Stimulated activated CD4-positive, alpha-beta T cell treated with anti-CD3 and anti-CD28 coated beads, Interleukin-4, amount 100 ng/mL, for 24 hours (primary cell): ENCODE results near the gene ITPKB.

ENCODE experiments used
- DNase-seq: peaks from one replicate; pipeline ENCODE4 v3.0.0-alpha.2; 2020

The ITPKB gene

DNA sequence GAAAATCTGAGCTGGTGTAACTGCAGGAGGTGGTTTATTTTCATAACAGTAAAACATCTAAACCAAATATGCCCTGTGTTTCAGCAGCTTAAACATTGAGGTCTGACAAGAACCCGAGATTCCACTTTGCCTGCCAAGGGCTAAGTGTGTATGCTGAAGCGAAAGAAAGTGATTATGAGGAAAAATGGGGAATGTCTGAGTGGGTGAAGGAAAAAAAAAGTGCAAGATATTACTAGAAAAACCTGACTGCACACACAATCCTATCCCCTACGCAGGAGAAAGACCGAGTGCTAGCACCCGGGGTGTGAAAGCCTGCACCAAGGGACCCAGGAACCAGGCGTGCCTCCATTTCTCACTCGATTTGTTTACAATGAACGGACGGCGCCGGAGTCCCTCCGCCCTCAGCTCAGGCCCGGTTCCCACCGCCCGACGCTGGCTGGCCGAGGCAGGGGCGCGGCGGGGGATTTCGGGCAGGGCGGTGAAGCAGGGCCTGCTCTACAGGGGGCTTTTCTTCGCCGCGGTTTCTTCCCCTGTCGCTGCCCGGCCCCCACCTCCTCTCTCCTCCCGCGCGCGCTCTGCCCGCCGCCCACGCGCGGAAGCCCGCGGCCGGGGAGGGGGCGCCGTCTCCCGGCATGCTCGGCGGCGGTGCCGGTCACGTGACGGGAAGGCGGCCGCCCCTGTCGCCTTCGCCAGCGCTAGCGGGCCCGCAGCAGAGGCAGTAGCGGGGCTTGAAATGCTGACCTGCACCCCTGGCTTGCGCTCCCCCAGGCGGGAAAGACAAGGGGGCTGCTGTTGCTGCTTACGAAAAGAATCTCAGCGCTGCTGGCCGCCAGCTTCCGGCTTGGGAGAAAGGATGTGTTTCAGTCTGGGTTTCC, 35.9 kb downstream of the ITPKB start:
- DNase-seq, result peak; percentile 79

DNA sequence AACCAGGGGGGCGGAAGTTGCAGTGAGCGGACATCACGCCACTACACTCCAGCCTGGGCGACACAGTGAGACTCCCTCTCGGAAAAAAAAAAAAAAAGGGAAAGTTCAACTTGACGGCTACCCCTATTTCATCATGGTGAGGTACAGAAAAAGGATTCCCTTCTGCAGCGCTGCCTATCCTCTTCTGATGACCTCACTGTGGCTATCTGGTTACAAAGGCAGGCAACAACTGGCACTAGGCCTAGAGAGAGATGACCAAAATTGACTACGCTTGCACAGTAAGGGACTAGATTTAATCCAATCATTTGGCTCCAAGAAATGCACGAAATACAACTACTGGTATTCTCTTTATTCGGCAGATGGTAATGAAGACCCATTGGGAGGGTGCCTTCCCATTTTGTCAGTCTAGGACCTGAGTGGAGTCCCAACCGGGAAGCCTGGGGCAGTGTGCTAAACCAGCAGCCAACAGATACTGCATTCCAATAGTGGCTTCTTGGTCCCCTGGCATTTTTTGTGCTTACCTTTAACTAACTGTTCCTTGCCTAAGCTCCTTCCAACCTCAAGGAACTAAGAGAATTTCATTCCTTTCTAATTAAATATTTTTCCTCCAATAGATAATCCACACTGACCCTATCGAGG, 36.6 kb downstream of the ITPKB start:
- no peak for DNase-seq

DNA sequence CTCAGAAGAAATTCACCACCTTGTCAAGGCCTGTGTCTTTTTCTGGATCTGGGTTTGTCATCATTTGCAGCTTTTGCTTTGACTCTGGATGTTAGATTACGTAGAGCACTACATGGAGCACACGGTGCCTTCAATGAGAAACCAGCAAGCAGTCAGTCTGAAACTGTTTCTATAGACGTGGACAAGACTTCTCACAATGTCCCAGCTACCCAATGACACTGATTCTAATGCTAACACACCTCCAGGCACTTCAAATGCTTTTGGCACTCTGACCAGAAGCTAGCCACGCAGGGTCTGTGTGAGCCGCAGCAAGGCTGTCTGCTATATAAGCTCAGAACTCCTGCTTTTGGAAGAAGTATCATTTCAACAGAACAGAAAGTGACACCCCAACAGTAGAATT, 38.2 kb downstream of the ITPKB start:
- no peak for DNase-seq

DNA sequence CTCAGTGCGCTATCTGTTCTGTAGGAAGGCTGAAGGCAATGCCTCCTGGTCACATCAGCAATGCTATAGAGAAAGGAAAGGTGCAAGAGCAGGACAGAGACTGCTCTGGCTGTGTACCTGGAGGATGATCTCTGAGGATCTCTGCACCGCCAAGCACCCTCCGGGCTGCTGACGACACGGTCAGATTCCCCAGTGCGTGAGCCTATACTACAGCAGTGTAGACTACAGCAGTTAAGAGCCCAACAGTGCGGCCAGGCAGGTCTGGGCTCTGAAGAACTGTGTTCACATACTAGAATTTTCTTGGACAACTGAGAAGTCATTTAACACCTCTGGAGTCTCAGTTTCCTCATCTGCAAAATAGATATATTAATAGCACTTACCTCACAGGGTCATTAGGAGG, 39.9 kb downstream of the ITPKB start:
- DNase-seq, result no peak

DNA sequence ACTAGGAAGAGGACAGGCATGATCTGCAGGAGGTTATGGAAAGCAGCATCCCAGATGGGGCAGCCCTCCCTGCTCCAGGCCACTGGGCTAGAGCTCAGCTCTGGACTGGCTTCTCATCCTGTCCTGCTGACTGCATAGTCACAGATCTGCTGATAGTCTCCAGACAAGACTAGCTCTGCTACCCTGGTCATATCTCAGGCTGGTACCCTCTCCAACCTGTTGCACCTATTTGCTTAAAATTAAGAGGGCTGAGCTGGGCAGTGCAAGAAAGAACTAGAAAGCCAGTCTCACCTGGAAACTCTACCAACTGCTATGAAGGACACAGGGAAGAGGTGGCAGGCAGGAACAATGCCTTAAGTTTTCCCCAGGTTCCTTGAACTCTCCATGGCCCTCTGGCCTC, 40.4 kb downstream of the ITPKB start:
- no peak for DNase-seq

DNA sequence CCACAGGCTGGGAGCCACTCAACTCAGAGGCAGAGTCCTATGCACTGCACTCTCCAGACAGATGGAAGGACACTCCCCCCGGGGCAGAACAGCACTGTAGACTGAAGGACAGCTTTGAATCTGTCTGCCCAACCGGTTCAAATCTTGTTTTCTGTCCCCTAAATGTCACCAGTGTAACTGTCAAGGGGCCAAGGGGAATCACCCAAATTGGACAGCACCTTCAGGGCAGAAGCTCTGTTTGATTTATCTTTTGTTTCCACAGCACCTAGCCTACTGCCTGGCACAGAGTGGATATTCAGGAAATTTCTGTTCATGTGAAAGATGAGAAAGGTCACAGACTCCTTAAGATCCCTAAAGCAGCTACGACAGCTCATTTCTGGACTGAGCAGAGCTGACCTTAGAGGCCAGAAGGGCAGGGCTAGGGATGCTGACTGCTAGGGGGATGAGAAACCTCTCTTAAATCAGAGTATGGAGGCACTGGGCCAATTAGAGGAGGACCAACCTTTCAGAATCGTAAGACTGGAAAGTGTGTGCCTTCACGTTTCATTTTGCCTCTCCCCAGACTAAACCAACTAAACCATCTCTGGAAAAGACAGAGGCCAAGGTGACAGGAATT, 41.0 kb downstream of the ITPKB start:
- DNase-seq, result no peak

DNA sequence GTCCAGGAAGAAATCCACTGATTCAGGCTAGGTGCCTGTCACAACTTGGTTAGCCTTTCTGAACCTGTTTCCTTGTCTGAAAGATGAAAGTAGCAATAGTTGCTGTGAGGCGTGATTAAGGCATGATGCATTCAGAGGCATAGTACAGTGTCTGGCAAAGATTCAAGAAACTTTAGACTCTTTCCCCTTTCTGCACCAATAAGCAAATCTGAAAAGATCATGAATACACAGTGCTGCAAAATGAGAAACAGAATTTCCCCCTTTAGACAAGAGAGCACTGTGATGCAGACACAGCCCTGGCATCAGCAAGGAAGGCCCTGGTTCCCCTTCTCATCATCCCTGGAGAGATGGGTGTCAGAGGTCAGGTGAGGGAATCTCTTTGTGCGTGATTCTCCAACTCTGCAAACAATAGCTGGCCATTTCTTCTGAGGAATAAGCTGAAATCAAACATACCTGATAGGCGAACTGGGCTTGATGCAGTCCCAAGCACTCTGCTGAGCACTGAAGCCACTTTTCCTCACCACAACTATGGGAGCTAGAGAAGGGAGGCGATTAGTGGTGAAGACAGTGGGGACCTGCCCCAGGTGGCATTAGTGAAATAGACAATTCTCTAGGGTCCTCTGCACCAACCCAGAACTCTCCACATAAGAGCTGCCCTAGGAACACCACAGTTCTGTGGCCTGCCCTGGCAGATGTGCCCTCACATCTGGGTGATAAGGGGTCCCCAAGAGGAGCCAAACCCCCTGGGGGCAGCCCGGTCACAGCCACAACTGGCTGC, 41.7 kb downstream of the ITPKB start:
- peak; percentile 46 for DNase-seq

DNA sequence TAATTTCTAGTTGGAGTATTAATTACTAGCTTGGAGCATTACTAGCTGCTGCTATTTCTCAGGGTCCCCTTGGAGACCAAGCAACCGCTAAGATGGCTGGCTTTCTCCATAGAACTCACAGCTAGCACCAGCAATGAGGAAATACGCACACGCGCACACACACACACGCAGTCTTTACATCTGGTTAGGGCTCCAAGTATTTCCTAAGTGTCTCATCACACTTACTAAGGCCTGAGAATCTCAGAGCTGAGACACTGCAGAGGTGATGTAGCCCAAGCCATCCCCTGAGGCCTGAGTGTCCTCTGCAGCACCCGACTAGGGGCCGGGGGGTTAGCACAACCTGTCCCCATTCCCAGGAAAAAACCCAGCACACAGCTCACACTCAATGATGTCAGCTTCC, 42.5 kb downstream of the ITPKB start:
- no peak for DNase-seq

DNA sequence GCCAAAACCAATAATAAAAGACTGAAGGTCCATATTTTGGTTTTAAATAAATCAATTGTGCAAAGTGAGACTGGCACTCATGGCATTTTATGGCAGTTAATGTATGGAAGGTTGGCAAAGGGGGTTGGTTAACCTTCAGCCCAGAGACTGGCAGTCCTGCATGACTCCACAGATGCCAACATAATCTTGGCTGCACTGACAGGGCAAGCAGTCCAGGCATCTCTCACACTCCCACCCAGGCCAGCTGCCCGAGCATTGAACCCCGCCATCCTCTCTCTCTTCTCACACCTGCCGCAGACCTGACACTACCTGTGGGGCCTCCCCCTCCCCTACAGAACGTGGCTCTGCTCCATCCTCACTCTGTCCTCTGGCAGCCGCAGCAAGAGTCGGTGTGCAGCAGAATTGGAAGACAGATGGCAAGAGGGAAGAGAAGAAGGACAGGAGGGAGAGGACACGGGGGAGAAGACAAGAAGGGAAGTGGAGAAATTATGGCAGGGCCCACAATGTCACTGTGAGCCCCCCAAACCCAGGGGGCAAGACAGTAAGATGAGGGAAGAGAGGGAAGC, 43.7 kb downstream of the ITPKB start:
- no peak for DNase-seq

DNA sequence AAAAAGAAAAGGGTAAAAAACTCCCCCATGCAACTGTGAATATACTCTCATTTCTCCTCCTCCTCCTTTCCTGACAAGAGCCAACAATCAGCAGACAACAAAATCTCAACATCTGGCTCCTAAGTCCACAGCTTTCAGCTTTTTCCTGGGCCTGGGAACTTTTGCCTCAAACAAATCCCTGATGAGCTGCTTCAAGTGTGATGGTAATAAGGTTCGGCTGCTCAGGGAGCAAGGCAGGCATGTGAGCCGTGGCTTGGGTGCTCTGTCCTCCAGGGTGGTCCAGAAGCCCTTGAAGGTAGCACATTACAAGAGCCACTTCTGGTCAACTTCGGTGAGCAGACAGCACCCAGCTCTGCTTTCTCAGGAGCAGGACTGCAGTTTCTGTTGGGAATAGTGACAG, 46.3 kb downstream of the ITPKB start:
- DNase-seq, result no peak

DNA sequence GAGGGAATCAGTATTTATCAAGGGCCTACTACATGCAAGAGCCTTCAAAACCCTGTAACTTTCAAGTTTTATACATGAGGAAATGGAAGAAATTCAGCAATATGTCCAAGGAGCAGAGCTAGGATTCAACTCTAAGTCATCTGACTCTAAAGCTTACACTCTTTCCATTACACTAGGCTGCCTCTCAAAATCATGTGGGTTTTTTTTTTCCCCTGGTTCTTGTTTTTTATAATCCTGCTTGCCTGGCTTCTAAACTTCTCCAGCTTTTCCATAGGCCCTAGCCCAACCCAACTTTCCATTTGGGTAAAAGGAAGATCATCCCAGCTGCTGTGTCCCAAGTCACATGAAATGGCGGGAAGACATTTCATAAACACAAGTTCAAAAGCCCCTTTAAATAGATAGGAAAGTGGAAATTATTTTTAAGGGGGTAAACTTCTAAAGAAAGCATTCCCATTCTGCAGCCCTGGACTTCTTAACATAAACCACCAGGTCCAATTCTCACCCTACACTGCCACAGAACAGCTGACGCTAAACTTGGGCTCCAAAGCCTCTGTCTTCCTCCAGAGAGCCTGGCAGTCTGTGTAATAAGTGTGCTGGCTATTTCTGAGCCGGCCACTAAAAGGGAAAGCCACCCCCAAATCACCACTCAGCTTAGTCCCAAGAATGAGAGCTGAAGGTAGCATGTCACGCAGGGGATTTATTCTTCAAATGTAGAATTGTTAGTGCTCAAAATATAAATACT, 46.9 kb downstream of the ITPKB start:
- DNase-seq, result no peak

DNA sequence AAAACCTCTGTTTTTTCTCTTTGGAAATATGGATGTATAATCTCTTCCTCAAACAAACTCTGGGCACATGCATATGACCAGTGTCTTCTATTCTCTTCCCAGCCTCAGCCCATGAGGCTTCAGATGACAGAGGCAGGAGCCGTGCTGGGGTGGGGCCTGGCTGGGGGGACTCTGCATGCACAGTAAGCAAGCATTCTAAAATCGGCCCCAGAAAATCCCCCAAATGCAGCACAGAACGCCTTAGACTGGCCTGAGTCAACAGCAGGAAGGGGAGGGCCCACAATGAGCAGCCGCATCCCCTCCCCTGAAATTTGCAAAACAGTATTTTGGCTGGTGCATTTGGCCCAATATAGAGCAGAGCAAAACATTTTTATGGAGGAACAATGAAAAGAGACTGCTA, 47.8 kb downstream of the ITPKB start:
- peak; percentile 66 for DNase-seq

DNA sequence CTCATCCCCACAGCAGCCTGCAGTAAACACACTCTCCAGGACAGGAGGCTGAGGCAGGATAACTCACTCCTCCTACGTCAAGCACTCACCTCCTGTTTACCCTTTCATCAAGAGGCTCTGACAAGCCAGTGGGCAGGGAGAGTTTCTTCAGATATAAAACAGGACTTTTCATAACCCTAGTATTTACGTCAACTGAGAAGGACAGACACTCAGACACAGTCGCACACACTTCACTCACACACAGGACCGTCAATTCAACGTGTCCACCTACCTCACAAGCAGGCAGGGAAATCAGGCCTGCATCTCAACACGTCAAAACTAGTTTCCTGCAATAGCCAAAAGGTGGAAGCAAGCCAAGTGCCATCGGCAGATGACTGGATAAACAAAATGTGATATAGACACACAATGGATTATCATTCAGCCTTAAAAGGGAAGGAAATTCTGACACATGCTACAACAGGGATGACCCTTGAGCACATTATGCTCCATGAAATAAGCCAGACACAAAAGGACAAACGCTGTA, 48.6 kb downstream of the ITPKB start:
- peak; percentile 54 for DNase-seq

DNA sequence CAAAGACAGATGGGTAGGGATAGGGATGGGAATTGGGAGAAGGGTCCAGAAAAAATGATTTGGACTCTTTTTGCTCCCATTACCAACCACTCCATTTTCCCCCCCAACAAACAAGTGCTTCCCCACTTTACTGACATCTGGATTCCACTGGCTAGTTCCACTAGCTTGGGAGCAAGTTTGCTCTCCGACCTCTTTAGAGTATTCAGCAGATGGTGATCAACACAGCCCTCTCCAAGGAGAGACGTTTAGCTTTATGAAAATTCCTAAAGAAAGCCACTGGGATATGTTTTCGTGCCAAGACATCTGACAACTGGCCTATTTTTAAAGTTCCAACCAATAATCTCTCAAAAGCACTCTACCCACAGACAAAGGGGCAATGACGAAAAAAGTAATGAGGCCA, 50.3 kb downstream of the ITPKB start:
- no peak for DNase-seq

DNA sequence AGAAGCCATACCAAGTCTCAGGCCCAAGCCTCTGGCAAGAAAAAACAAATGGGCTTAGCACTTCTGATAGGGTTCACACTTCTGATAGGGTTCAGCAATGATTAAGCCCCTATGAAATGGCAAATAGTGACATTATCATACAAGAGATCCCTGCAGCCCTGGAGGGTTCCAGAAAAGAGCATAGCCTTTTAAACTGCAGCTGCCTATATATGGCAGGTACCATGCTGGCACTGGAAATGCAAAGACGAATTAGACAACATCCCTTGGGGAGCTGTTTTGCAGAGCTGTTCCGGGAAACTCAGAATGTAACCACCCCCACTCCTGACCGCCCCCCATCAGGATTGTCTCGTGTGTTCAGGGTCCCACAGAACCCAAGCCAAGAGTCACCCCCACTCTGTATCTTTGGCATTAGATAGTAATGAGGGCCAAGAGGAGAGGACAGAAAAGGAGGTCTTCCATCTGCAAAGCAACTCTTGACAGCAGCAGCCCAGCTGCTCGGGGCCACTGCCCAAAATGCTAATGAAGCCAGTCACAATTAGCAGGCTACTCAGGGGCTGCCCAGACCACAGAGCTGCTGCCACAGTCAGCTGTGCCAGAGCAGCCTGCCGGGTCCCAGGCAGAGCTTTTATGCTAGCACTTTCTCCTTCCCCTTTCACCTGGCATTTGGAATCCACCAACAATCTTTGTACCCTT, 50.9 kb downstream of the ITPKB start:
- DNase-seq, result no peak

DNA sequence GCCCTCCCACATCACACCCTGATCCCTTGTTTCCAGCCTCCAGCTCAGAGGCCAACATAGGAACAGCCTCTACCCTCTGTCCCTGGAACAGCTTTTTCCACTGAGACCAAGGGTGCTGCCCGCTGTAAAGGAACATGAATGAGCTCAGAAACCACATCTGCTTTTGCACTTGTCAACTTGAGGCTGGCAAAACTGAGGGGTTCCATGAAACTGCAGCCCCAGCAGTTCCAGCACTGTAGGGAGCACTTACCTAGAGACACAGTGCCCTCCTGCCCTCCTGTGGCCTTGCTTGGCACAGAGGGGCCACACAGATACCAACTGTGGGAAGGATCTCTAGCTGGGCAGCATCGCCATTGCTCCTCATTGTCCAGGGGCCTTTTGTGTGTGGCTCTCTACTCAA, 51.7 kb downstream of the ITPKB start:
- DNase-seq, result peak; percentile 51

DNA sequence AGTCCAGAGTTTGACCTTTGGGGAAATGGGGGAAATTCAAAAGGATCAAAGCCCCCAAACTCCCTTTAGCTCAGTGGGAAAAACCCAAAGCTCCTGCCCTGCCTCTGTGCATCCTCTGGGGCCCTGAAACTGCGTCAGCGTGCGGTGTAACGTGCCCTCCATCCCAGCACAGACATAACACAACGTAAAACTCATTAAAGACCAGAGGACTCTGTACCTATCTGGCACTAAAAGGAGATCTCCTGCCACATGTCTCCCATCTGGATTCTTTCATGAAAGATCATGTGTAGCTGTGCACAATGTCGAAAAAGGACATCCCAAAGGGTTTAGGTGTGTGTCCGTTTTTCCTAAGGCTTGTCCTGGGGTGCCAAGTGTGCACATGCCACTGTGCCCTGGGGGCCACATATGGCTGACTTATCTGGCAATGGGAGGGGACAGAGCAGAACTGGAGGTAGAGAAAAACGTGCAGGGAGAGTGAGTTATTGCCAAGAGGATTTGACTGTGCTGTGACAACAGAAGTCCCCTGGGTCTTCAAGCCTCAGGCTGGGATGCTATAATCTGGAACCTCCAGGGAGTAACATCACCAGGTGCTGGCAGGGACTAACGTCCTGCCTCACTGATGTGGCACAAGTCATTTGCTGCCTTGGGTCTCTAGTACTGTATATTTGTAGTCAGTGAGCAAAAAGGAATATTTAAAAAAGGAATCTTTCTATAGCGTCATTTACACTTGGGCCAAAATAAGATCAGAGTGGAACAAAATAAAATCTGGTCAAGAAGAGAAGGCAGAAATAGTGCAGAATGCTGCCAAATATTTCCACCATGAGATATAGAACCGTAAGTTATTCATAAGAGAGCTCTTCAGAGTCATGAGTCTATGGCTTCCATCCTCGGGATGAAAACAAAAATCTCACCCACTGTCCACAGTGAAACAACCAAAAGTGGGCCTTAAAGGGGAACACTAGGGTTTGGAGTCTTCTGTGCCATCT, 52.3 kb downstream of the ITPKB start:
- no peak for DNase-seq

DNA sequence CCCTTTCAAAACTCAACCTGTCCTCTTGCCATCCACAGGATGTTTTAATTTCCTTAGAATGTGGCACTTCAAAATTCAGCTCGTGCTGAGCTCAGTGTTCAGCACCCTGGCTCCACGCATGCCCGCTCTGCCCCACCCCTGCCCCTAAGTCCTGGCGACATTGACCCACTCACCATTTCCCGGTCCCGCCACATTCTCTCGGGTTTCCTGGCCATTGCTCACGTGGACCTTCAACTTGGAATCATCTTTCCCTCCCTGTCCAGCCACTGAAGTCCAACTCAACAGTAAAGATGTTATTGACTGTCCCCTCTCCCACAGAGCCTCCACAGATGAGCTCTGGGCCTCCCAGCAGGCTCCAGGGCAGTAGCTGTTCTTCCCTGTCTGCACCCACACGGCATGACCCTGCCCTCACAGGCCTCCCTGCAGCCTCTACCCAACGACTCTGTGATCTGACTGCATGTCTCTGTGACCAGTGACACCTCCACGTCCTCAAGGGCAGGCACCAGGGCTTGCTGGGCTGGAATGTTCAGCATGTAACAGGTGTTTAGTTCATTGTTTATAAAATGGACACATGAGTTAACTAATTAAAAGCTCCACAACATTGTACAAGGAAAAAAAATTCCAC, 53.8 kb downstream of the ITPKB start:
- DNase-seq, result no peak

DNA sequence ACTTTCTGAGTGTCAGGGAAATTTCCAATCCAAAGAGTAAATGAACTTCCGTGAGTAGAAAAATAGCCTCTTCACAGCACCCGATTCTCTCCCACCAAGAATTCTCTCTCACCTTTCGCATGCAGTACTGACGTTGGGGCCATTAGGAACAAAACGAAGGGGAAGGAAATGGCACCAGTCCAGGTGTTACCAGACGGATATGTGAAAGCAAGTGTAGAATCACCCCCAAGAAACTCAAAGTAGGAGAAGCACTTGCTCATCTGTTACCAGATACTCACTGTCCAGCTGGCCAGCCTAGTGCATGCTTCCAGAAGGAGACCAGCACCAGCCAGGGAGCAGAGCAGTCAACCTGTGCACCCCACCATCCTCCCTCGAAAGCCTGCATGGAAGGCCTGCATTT, 55.1 kb downstream of the ITPKB start:
- no peak for DNase-seq
